HepG2 (cell line): ENCODE measurements around the gene RAC3. TPM values are rescaled to one million over a fixed set of nuclear protein-coding genes. Genes with fewer than 3 reads are reported as not detected.

Source experiments
- BRCA1 ChIP-seq: sonication (generic); formaldehyde crosslinking; IDR thresholded peaks from 2 replicates; pipeline ENCODE4 v1.4.0; 2020; ENCODE audit warnings: missing genetic modification reagents
- DNMT1 ChIP-seq: sonication (generic); formaldehyde crosslinking; IDR thresholded peaks from 2 replicates; pipeline ENCODE4 v1.5.1; 2020; ENCODE audit warnings: mild to moderate bottlenecking, missing genetic modification reagents
- DRAP1 ChIP-seq: IDR thresholded peaks from 2 replicates; pipeline ENCODE4 v1.6.1; 2016; ENCODE audit warnings: missing genetic modification reagents, missing compliant biosample characterization
- ETS1 ChIP-seq: sonication (generic); formaldehyde crosslinking; IDR thresholded peaks from 2 replicates; pipeline ENCODE4 v1.4.0; 2020; ENCODE audit warnings: missing genetic modification reagents
- IKZF5 ChIP-seq: IDR thresholded peaks from 2 replicates; pipeline ENCODE4 v1.6.1; 2018; ENCODE audit warnings: missing genetic modification reagents, mild to moderate bottlenecking, missing compliant biosample characterization
- MXD4 ChIP-seq: IDR thresholded peaks from 2 replicates; pipeline ENCODE4 v1.6.1; 2016; ENCODE audit warnings: mild to moderate bottlenecking, missing biosample characterization, missing genetic modification reagents
- NPAS2 ChIP-seq: sonication (generic); formaldehyde crosslinking; IDR thresholded peaks from 2 replicates; pipeline ENCODE4 v1.8.0; 2022; ENCODE audit warnings: mild to moderate bottlenecking, missing genetic modification reagents, borderline replicate concordance
- PITX1 ChIP-seq: sonication (generic); formaldehyde crosslinking; IDR thresholded peaks from 2 replicates; pipeline ENCODE4 v1.5.1; 2020; ENCODE audit warnings: mild to moderate bottlenecking, missing genetic modification reagents
- RAD21 ChIP-seq: fragments of 450-650 bp; formaldehyde crosslinking; IDR thresholded peaks from 2 replicates; pipeline ENCODE4 v1.5.0; 2020; ENCODE audit warnings: mild to moderate bottlenecking
- TAF1 ChIP-seq: sonication (generic); formaldehyde crosslinking; IDR thresholded peaks from 2 replicates; pipeline ENCODE4 v1.4.0; 2020; ENCODE audit warnings: missing genetic modification reagents
- TBX2 ChIP-seq: sonication (generic); formaldehyde crosslinking; IDR thresholded peaks from 2 replicates; pipeline ENCODE4 v1.5.0; 2020; ENCODE audit warnings: missing genetic modification reagents, mild to moderate bottlenecking, borderline replicate concordance
- ZFP41 ChIP-seq: sonication (generic); formaldehyde crosslinking; IDR thresholded peaks from 2 replicates; pipeline ENCODE4 v1.4.0; 2020; ENCODE audit warnings: mild to moderate bottlenecking, missing genetic modification reagents, borderline replicate concordance
- ZNF318 ChIP-seq: sonication (generic); formaldehyde crosslinking; IDR thresholded peaks from 2 replicates; pipeline ENCODE4 v1.4.0; 2020; ENCODE audit warnings: mild to moderate bottlenecking, missing genetic modification reagents
- ZNF326 ChIP-seq: sonication (generic); formaldehyde crosslinking; IDR thresholded peaks from 2 replicates; pipeline ENCODE4 v1.4.0; 2020; ENCODE audit warnings: missing genetic modification reagents, borderline replicate concordance
- ZNF546 ChIP-seq: sonication (generic); formaldehyde crosslinking; conservative IDR thresholded peaks from 2 replicates; pipeline ENCODE4 v1.8.1; 2023; ENCODE audit warnings: mild to moderate bottlenecking, missing genetic modification reagents
- ZNF577 ChIP-seq: sonication (generic); formaldehyde crosslinking; IDR thresholded peaks from 2 replicates; pipeline ENCODE4 v1.4.0; 2020; ENCODE audit warnings: mild to moderate bottlenecking, low read depth, missing genetic modification reagents, borderline replicate concordance
- ZNF761 ChIP-seq: sonication (generic); formaldehyde crosslinking; conservative IDR thresholded peaks from 2 replicates; pipeline ENCODE4 v1.4.0; 2020; ENCODE audit warnings: mild to moderate bottlenecking, missing genetic modification reagents
- ZSCAN29 ChIP-seq: sonication (generic); formaldehyde crosslinking; conservative IDR thresholded peaks from 2 replicates; pipeline ENCODE4 v1.4.0; 2020; ENCODE audit warnings: mild to moderate bottlenecking, missing genetic modification reagents
- polyA plus RNA-seq, 8 experiments: library from polyadenylated mRNA; depleted of rRNA in 3 of 8; stranded (reverse) in 7 of 8; unstranded in 1 of 8; fragments of >200 nt; fragmentation: Illumina TruSeq in 4 of 8; extraction: Trizol in 4 of 8; gene quantifications; 2 replicates each; pipeline versions ENCODE4 v1.2.1 to v1.2.3, GENCODE V29; 2011 to 2016; ENCODE audit warnings: low read depth in 4 of 8, missing spikeins in 1 of 8, mixed read lengths in 1 of 8; ENCODE audit not compliant: insufficient read depth in 1 of 8
- total RNA-seq, 5 experiments: library from RNA; depleted of rRNA; stranded (reverse); fragments of >200 nt; fragmentation: Illumina TruSeq; extraction: Trizol; gene quantifications; 2 replicates each; pipeline ENCODE4 v1.2.3, GENCODE V29; 2016; ENCODE audit warnings: low read depth in 1 of 5

The RAC3 gene
- total and polyA plus RNA-seq, 2 of the 13 experiments (the other 11 are each of a cell fraction or from before 2014, with no cell fraction given): 10.5 to 21.3 TPM

- TF ChIP-seq ETS1: no peak
- TF ChIP-seq TBX2 (CRISPR knock-in tag): peak; percentile 47; the same call in 1 of the 2 replicates
- 0 out of 2 replicates have a peak, but pooled peaks have one; percentile 6 for TF ChIP-seq ZSCAN29 (CRISPR knock-in tag)
- TF ChIP-seq ZNF318 (CRISPR knock-in tag): peak; percentile 48; the same call in 1 of the 2 replicates
- 0 out of 2 replicates have a peak, but pooled peaks have one; percentile 32 for TF ChIP-seq ZFP41 (CRISPR knock-in tag)
- peak; percentile 54; the same call in 1 of the 2 replicates for TF ChIP-seq TAF1
- 0 out of 2 replicates have a peak, but pooled peaks have one; percentile 73 for TF ChIP-seq ZNF761 (CRISPR knock-in tag)
- peak; percentile 41; the same call in 1 of the 2 replicates for TF ChIP-seq DRAP1 (CRISPR knock-in tag)
- TF ChIP-seq DNMT1: peak; percentile 87
- TF ChIP-seq ZNF326 (CRISPR knock-in tag): no peak
- TF ChIP-seq RAD21: no peak; the same call in 1 of the 2 replicates
- TF ChIP-seq PITX1 (CRISPR knock-in tag): 0 out of 2 replicates have a peak, but pooled peaks have one; percentile 1
- TF ChIP-seq BRCA1 (CRISPR knock-in tag): no peak
- TF ChIP-seq MXD4: 0 out of 2 replicates have a peak, but pooled peaks have one; percentile 6
- peak; percentile 90; the same call in 1 of the 2 replicates for TF ChIP-seq NPAS2 (CRISPR knock-in tag)
- TF ChIP-seq IKZF5 (CRISPR knock-in tag): peak; percentile 33; the same call in 1 of the 2 replicates
- TF ChIP-seq ZNF546 (CRISPR knock-in tag): peak; percentile 78; the same call in 1 of the 2 replicates
- TF ChIP-seq ZNF577 (CRISPR knock-in tag): no peak
Observed at GRCh38 chr17:82023447-82024241, 7.8 kb upstream of the RAC3 start (continued).
